ENCODE data around the gene AGFG1.
"Not testable (repeated sequence)": the region's sequence is repeated elsewhere in the genome, so short reads cannot be mapped to it uniquely, and the experiment has no call there.

AGFG1 gene

GRCh38 chr2:227524665-227525064 lies 52.7 kb downstream of the AGFG1 start:
- Histone ChIP-seq H3K4me1 (ENCODE audit: insufficient read depth, insufficient read length) (no peaks in the 10 kb centered on the region), H3K27me3 (ENCODE audit: insufficient read depth, insufficient read length) (no peaks in the 10 kb centered on the region), H3K9me3 (ENCODE audit: insufficient read depth, low read length) (no peaks in the 10 kb centered on the region), H3K4me3 (ENCODE audit: insufficient read length, low read depth) (no peak overlapping the region), H3K9ac (ENCODE audit: insufficient read length, low read depth) (no peak overlapping the region), H3K36me3 (ENCODE audit: insufficient read depth, insufficient read length, low read length) (peaks cover 60% of the 10 kb centered on the region)
- no peak for DNase-seq (ENCODE audit: low read depth, low spot score)
- TF ChIP-seq YY1 (IDR thresholded peaks at IDR 0.05; ENCODE audit: insufficient read depth, insufficient read length) (no peak), SUZ12 (IDR thresholded peaks at IDR 0.05; ENCODE audit: extremely low read depth, insufficient read depth, insufficient read length) (no peak), ZNF274 (IDR thresholded peaks at IDR 0.05; ENCODE audit: low read depth, low read length) (no peak)

- no peak for DNase-seq (ENCODE audit: low read depth, low spot score)
- Histone ChIP-seq H3K4me1 (ENCODE audit: insufficient read depth, insufficient read length) (no peaks in the 10 kb centered on the region), H3K4me3 (ENCODE audit: insufficient read length, low read depth) (no peak overlapping the region), H3K36me3 (ENCODE audit: insufficient read depth, insufficient read length, low read length) (peaks cover 58% of the 10 kb centered on the region), H3K9ac (ENCODE audit: insufficient read length, low read depth) (no peak overlapping the region), H3K27me3 (ENCODE audit: insufficient read depth, insufficient read length) (no peaks in the 10 kb centered on the region), H3K9me3 (ENCODE audit: insufficient read depth, low read length) (no peaks in the 10 kb centered on the region)
- TF ChIP-seq YY1 (IDR thresholded peaks at IDR 0.05; ENCODE audit: insufficient read depth, insufficient read length), result no peak
- TF ChIP-seq SUZ12 (IDR thresholded peaks at IDR 0.05; ENCODE audit: extremely low read depth, insufficient read depth, insufficient read length), result no peak
- no peak for TF ChIP-seq ZNF274 (IDR thresholded peaks at IDR 0.05; ENCODE audit: low read depth, low read length)
These were observed 55.4 kb downstream of the AGFG1 start for GRCh38 chr2:227527351-227527750.

- Histone ChIP-seq H3K9ac (ENCODE audit: insufficient read length, low read depth) (no peak overlapping the region), H3K36me3 (ENCODE audit: insufficient read depth, insufficient read length, low read length) (peaks cover 61% of the 10 kb centered on the region), H3K4me3 (ENCODE audit: insufficient read length, low read depth) (no peak overlapping the region), H3K9me3 (ENCODE audit: insufficient read depth, low read length) (no peaks in the 10 kb centered on the region), H3K27me3 (ENCODE audit: insufficient read depth, insufficient read length) (no peaks in the 10 kb centered on the region), H3K4me1 (ENCODE audit: insufficient read depth, insufficient read length) (no peaks in the 10 kb centered on the region)
- DNase-seq (ENCODE audit: low read depth, low spot score), result no peak
- TF ChIP-seq ZNF274 (IDR thresholded peaks at IDR 0.05; ENCODE audit: low read depth, low read length), result no peak
- no peak for TF ChIP-seq SUZ12 (IDR thresholded peaks at IDR 0.05; ENCODE audit: extremely low read depth, insufficient read depth, insufficient read length)
- TF ChIP-seq YY1 (IDR thresholded peaks at IDR 0.05; ENCODE audit: insufficient read depth, insufficient read length), result no peak
These were observed 56.8 kb downstream of the AGFG1 start for GRCh38 chr2:227528803-227529202.

GRCh38 chr2:227529871-227530270 lies 57.9 kb downstream of the AGFG1 start:
- no peaks in the 10 kb centered on the region for H3K9me3 ChIP-seq (ENCODE audit: insufficient read depth, low read length)
- no peaks in the 10 kb centered on the region for H3K4me1 ChIP-seq (ENCODE audit: insufficient read depth, insufficient read length)
- no peaks in the 10 kb centered on the region for H3K27me3 ChIP-seq (ENCODE audit: insufficient read depth, insufficient read length)
- H3K4me3 ChIP-seq (ENCODE audit: insufficient read length, low read depth), result no peak overlapping the region
- TF ChIP-seq ZNF274 (IDR thresholded peaks at IDR 0.05; ENCODE audit: low read depth, low read length) (no peak), YY1 (IDR thresholded peaks at IDR 0.05; ENCODE audit: insufficient read depth, insufficient read length) (no peak), SUZ12 (IDR thresholded peaks at IDR 0.05; ENCODE audit: extremely low read depth, insufficient read depth, insufficient read length) (no peak)
- H3K36me3 ChIP-seq (ENCODE audit: insufficient read depth, insufficient read length, low read length), result peaks cover 61% of the 10 kb centered on the region
- DNase-seq (ENCODE audit: low read depth, low spot score), result no peak
- no peak overlapping the region for H3K9ac ChIP-seq (ENCODE audit: insufficient read length, low read depth)

GRCh38 chr2:227534714-227535113 lies 62.8 kb downstream of the AGFG1 start:
- H3K9me3 ChIP-seq (ENCODE audit: insufficient read depth, low read length), result no peaks in the 10 kb centered on the region
- no peak for DNase-seq (ENCODE audit: low read depth, low spot score)
- H3K4me1 ChIP-seq (ENCODE audit: insufficient read depth, insufficient read length), result no peaks in the 10 kb centered on the region
- H3K36me3 ChIP-seq (ENCODE audit: insufficient read depth, insufficient read length, low read length), result peaks cover 76% of the 10 kb centered on the region
- H3K4me3 ChIP-seq (ENCODE audit: insufficient read length, low read depth), result no peak overlapping the region
- no peaks in the 10 kb centered on the region for H3K27me3 ChIP-seq (ENCODE audit: insufficient read depth, insufficient read length)
- H3K9ac ChIP-seq (ENCODE audit: insufficient read length, low read depth), result no peak overlapping the region
- TF ChIP-seq SUZ12 (IDR thresholded peaks at IDR 0.05; ENCODE audit: extremely low read depth, insufficient read depth, insufficient read length), result no peak
- no peak for TF ChIP-seq ZNF274 (IDR thresholded peaks at IDR 0.05; ENCODE audit: low read depth, low read length)
- no peak for TF ChIP-seq YY1 (IDR thresholded peaks at IDR 0.05; ENCODE audit: insufficient read depth, insufficient read length)

GRCh38 chr2:227536445-227536844 lies 64.5 kb downstream of the AGFG1 start:
- Histone ChIP-seq H3K4me1 (ENCODE audit: insufficient read depth, insufficient read length) (no peaks in the 10 kb centered on the region), H3K9me3 (ENCODE audit: insufficient read depth, low read length) (no peaks in the 10 kb centered on the region), H3K9ac (ENCODE audit: insufficient read length, low read depth) (no peak overlapping the region), H3K36me3 (ENCODE audit: insufficient read depth, insufficient read length, low read length) (peaks cover 70% of the 10 kb centered on the region), H3K4me3 (ENCODE audit: insufficient read length, low read depth) (no peak overlapping the region), H3K27me3 (ENCODE audit: insufficient read depth, insufficient read length) (no peaks in the 10 kb centered on the region)
- no peak for DNase-seq (ENCODE audit: low read depth, low spot score)
- no peak for TF ChIP-seq ZNF274 (IDR thresholded peaks at IDR 0.05; ENCODE audit: low read depth, low read length)

GRCh38 chr2:227539465-227539956 lies 67.6 kb downstream of the AGFG1 start:
- no peaks in the 10 kb centered on the region for H3K9me3 ChIP-seq (ENCODE audit: insufficient read depth, low read length)
- H3K9ac ChIP-seq (ENCODE audit: insufficient read length, low read depth), result no peak overlapping the region
- TF ChIP-seq YY1 (IDR thresholded peaks at IDR 0.05; ENCODE audit: insufficient read depth, insufficient read length), result no peak
- TF ChIP-seq SUZ12 (IDR thresholded peaks at IDR 0.05; ENCODE audit: extremely low read depth, insufficient read depth, insufficient read length), result no peak
- TF ChIP-seq ZNF274 (IDR thresholded peaks at IDR 0.05; ENCODE audit: low read depth, low read length), result no peak
- H3K36me3 ChIP-seq (ENCODE audit: insufficient read depth, insufficient read length, low read length), result peaks cover 43% of the 10 kb centered on the region
- no peaks in the 10 kb centered on the region for H3K4me1 ChIP-seq (ENCODE audit: insufficient read depth, insufficient read length)
- no peak overlapping the region for H3K4me3 ChIP-seq (ENCODE audit: insufficient read length, low read depth)
- no peaks in the 10 kb centered on the region for H3K27me3 ChIP-seq (ENCODE audit: insufficient read depth, insufficient read length)
- no peak for DNase-seq (ENCODE audit: low read depth, low spot score)

GRCh38 chr2:227540352-227540751 lies 68.4 kb downstream of the AGFG1 start:
- H3K4me1 ChIP-seq (ENCODE audit: insufficient read depth, insufficient read length); H3K9me3 ChIP-seq (ENCODE audit: insufficient read depth, low read length); DNase-seq (ENCODE audit: low read depth, low spot score); H3K27me3 ChIP-seq (ENCODE audit: insufficient read depth, insufficient read length); H3K4me3 ChIP-seq (ENCODE audit: insufficient read length, low read depth); H3K9ac ChIP-seq (ENCODE audit: insufficient read length, low read depth): not testable (repeated sequence)
- H3K36me3 ChIP-seq (ENCODE audit: insufficient read depth, insufficient read length, low read length), result peaks cover 39% of the 10 kb centered on the region
